Lower leg skin (tissue), 3 donors: Measurements from ENCODE around the gene CCBE1.

Experiments used
- POLR2A ChIP-seq, 2 donors: fragments of 450-650 bp; IDR thresholded peaks; one replicate each; pipeline ENCODE4 v1.6.1; 2016 to 2017; ENCODE audit warnings: antibody characterized with exemption in 2 of 2, mild to moderate bottlenecking in 1 of 2, moderate library complexity in 1 of 2
- TF ChIP-seq, protein P1 (sequence below), 3 donors: fragments of 450-650 bp; IDR thresholded peaks; one replicate each; pipeline ENCODE4 v1.5.1; 2016; ENCODE audit warnings: antibody characterized with exemption in 3 of 3, mild to moderate bottlenecking in 3 of 3, moderate library complexity in 2 of 3

- TF ChIP-seq, protein P1, sequence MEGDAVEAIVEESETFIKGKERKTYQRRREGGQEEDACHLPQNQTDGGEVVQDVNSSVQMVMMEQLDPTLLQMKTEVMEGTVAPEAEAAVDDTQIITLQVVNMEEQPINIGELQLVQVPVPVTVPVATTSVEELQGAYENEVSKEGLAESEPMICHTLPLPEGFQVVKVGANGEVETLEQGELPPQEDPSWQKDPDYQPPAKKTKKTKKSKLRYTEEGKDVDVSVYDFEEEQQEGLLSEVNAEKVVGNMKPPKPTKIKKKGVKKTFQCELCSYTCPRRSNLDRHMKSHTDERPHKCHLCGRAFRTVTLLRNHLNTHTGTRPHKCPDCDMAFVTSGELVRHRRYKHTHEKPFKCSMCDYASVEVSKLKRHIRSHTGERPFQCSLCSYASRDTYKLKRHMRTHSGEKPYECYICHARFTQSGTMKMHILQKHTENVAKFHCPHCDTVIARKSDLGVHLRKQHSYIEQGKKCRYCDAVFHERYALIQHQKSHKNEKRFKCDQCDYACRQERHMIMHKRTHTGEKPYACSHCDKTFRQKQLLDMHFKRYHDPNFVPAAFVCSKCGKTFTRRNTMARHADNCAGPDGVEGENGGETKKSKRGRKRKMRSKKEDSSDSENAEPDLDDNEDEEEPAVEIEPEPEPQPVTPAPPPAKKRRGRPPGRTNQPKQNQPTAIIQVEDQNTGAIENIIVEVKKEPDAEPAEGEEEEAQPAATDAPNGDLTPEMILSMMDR (IDR thresholded peaks at IDR 0.05), result no peak
- no peak for TF ChIP-seq POLR2A (IDR thresholded peaks at IDR 0.05)
Measured at GRCh38 chr18:59469463-59470180, 227.6 kb downstream of the CCBE1 start.
